Activated T-cell treated with anti-CD3 and anti-CD28 coated beads for 48 hours (primary cell): Measurements from ENCODE around the gene PRKCE.

Source experiments
- DNase-seq: peaks from one replicate; pipeline ENCODE4 v3.0.0-alpha.2; 2020; ENCODE audit warnings: low read depth

The PRKCE gene

DNA sequence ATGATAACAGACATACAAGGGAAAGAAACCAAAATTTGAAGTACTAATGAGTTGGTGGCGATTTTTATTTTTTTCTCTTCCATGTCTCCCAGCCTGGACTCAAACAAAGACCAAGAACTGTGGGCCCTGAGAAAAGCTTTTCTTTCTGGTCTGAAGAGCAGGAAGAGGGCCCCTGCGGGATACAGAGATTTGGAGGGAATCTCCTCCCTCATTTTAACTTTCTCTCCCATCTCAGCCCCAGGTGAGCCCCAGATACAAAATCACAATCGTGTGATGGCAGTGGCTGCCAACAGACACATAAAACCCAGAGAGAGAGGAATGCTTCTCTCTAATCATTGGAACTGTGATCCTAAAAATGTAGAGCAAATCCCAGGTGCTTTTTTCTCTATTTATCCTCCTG lies 19.5 kb upstream of the PRKCE start:
- no peak for DNase-seq

DNA sequence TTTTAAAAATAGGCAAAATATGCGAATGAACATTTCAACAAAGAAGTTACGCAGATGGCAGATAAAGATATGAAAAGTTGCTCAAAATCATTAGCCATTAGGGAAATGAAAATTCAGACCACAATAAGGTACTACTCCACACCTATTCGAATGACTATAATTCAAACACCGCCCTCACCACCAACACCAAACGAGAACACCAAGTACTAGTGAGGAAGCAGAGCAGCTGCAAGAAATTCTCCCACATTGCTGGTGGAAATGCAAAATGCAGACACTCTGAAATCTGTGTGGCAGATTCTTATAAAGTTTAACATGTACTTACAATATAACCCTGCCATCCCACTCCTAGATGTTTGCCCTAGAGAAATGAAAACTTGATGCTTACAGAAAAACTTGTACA lies 17.3 kb upstream of the PRKCE start:
- no peak for DNase-seq

DNA sequence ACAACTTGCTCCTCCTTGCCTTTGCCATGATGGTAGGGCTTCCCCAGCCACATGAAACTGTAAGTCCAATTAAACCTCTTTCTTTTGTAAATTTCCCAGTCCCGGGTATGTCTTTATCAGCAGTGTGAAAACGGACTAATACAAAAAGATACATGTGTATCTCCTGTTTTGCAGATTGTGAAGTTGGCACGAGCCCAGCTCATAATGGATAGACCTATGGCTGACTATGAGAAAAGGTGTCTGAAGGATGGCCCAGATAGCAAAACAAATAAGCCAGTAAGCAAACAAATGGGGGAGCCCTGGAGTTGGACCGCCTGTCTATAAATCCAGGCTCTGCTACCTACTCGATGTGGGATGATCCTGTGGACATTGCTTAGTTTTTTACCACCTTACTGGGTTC lies 15.5 kb upstream of the PRKCE start:
- DNase-seq = no peak

DNA sequence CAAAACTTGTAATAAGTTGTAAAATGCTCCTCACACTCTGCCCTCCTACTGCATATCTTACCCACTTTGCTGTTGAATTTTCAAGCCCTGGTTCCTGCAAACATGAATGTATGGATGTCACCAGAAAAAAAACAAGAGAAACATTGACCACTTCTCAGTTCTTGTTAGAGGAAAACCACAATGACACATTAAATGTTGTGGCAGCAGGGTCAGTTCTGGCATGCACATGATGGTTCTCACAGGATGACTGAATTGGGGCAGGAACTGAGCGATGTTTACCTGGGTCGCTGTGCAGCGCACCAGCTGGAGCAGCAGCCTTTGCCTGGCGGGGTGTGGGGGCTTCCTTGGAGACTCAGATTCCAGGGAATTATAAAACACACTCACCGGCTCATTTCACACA lies 14.0 kb upstream of the PRKCE start:
- no peak for DNase-seq

DNA sequence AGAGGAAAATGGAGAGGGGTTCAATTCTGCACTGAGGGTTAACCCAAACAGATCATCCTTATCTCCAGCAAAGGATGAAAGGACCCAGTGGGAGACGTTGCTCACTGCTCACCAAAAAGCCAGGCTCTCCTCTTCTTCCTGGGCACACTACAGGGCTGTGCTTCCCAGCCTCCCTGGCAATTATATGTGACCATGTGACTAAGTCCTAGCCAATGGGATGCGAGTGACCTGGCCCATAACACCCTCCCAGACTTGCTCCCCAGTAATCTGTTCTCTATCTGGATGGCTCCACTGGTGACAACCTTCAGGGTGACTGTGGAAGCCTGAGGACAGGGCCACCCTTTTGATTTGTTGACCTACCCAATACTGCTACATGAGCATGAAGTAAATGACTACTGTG lies 10.9 kb upstream of the PRKCE start:
- no peak for DNase-seq

DNA sequence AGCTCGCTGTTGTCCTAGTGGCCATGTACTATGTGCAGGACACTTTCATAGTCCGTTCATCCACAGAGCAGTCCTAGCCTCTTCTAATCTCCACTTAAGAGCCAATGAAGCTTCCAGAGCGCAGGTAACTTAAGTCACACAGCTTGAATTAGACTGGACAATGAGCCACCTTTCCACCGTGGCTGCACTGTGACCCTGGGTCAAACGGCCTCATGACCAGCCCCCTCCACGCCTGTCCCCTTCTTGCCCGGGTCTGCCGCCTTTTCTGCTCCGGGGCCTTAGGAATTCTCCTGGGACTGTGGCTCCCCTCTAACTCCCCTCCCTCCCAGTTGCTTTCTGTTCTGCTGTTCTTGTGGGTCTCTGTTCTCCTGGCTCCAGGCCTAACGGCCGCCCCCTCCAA lies 8.4 kb upstream of the PRKCE start:
- no peak for DNase-seq

DNA sequence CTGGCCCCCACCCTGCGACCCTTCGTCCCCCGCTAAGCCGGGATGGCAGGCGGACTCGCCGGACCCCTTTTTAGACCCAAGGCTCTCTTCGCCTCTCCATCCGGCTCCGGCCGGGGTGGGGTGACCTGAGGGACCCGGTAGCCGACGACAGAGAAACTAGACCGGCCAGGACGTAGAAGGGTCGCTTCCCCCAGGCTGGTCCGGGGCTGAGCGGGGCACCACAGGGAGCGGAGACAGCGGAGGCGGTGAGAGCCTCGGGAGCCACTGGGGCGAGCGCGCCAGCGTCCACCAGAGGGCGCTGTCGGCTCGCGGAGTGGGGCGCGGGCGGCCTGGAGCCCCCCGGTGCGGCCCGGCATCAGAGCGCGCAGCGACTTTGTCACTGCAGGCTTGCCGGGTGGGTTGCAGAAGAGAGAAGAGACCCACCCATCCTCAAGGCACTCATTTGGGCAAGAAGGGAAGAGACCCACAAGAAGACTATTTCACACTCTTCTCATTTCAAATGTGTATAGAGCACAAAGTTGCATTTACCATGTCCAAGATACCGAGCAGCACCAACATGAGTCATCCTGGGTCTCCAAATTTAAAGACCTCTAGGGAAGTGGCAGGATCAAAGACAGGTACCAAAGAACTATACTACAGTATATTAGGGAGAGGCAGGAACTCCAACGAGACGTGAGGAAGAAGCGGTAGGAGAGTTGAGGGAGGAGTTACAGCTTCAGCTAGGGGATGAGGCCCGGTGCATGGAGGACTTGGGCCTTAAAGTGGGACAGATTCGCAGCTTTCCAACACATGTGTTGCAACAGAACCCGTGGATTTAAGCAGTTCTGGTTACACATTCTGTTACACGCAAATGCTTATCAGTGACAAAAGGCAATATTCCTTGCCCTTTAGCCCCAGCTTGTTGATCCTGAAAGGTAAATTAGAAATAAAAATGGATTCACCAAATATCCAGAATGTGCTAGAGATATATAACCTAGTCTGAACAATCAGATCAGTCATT lies 7.6 kb upstream of the PRKCE start:
- DNase-seq = peak; percentile 77

DNA sequence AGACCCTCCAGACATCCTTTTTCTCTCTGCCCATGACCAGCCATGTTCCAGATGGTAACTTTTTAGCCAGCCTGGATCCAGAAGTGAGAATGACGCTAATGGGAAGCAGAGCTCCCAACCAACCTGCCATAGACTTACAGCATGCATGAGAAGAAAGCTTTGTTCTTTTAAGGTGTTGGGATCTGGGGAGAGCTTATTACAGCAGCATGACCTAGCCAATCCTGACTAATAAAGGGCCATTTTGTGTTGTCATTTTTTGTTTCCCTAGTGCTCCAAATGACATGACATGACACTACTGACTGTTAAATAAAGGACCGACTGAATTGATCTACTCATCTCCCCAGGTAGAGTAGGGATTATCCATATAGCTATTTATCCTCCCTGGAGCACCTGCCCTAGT lies 5.2 kb upstream of the PRKCE start:
- DNase-seq = no peak

DNA sequence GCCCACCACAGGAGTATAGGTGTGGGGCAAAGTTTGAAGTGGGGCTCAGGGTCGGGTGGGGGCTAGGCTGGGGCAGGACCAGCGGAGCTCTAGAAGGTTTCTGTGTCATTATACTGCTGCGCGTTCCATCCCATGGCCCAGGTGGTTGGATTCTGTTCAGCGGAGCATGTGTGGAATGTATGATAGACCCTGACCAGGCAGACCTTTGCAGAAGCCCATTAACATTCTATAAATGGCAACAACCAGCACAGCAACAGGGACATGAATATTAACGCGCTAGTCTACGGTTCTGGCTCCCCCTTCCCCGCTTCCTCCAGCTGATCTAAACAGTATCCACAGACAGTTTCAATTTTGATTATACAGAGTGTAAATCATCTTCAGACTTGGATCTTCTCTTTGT lies 4.1 kb upstream of the PRKCE start:
- DNase-seq = no peak

DNA sequence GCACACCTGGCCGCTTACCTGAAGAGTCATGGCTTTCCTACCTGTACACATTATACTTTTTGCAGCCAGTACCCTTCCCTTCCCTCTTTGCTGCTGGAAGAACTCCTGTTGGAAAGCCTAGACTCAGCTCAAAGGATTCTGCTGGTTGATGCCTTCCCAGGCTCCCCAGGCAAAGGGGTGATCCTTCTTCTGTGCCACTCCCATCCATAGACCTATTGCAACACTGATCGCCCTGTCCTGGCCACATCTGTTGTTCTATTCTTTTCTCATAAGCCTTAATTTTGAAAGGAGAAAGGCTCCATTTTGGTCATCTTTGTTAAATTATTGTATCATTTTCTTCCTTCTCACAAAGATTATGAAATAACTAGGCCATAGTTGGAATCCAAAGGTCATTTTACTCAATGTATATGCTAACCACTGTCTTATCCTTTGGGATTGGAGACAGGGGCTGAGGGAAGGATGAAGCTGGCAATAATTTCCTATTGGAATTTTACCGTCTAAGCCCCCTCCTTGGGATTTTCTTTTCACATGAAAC lies 3.4 kb upstream of the PRKCE start:
- DNase-seq = no peak

DNA sequence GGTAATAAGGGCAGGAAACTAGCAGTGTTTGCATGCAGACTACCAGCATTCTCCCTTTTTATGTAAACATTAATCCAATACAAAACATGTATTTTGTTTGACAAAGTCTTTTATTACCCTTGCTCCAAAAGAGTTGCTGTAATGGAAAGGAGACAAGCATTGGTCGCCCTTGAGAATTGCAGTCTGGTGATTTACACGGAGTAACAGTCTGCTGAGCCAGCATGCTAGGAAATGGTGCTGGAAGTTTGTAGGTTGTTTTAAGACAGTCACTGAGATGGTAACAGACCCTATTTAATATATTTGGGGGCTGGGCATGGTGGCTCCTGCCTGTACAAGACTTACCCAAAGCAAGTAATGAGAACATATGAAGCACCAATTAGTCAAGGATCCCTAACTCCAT lies 2.8 kb upstream of the PRKCE start:
- DNase-seq = no peak

DNA sequence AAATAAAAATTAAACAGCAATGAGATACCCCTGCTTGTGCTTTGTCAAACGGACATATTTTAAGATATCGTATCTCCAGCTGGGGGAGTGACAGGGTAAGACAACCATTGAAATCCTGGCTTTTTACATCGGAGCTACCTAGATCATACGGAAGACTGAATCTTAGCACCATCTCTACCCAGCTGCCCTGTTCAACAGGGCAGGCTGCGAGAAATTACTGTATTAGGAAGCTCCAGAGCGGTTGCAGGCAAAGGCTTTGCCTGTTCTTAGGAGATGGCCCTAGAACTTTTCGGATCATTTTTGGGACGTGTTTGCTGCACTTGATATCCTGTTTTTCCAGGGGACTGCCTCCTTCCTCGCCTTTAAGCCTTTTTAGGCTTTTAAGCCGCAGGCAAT lies 2.0 kb upstream of the PRKCE start:
- DNase-seq = no peak

DNA sequence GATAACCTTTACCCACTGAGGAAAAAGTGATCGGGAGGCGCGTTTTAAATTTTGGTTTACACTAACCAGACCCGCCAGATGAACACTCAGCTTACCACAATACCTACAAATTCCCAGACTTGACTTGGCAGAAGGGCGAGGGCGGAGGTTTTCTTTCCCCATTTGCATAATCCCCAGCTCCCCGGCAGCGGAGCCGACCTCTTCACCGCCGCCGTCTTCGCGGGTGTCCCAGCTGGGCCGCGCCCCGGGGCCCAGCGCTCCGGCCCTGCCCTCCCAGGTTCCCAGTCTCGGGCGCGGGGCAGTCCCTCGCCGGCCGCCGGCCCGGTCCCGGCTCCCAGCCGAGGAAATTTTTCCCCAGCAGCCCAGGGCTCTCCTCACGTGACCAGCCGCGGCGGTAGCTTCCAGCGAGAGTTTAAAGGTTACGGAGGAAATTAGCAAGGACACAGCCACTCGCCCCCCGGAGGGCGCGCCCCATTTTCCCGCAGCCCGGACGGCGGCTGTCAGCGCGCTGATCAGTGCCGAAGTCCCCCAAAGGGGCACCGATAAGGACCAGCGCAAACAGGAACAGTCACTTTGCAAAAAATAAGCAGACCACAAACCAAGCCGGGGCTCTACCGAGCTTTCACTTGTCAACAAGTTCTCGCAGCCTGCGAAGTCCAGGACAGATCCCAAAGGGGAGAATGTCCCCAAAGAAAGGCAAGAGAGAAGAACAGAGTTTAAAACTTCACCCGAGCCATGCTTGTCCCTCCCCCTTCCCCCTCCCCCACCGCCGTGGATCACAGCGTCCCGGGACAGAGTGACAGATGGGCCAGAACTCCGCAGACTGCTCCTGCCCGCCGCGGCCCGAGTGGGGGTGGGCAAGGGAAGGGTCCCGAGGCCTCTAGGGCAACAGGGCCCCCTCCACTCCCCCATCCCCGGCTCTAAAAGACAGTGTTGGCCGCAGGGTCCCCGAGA lies 1.3 kb upstream of the PRKCE start:
- peak; percentile 45 for DNase-seq

DNA sequence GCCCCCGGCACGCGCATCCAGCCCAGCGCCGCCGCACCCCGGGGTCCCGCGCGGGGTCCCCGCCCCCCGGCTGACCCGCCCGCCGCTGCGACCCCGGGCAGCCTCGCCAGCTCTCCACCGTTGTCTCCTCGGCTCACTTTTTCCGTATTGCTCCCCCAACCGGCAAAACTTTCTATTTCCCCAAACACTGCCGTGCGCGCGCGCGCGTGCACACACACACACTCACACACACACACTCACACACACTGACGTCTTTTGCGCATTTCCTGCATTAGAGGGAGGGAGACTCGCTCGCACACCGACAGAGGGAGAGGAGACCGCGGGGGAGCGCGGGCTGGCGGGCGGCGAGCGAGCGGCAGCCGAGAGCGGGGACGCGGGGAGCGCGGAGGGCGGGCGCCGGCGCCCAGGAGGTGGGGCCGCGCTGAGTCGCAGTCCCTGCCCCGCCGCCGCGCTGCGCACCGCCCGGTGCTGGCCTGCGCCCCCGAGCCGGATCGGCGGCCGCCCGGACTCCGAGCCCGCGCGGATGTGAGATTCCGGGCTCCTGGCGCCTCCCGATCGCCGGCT lies 542 bp upstream of the PRKCE start:
- DNase-seq = peak; percentile 87

DNA sequence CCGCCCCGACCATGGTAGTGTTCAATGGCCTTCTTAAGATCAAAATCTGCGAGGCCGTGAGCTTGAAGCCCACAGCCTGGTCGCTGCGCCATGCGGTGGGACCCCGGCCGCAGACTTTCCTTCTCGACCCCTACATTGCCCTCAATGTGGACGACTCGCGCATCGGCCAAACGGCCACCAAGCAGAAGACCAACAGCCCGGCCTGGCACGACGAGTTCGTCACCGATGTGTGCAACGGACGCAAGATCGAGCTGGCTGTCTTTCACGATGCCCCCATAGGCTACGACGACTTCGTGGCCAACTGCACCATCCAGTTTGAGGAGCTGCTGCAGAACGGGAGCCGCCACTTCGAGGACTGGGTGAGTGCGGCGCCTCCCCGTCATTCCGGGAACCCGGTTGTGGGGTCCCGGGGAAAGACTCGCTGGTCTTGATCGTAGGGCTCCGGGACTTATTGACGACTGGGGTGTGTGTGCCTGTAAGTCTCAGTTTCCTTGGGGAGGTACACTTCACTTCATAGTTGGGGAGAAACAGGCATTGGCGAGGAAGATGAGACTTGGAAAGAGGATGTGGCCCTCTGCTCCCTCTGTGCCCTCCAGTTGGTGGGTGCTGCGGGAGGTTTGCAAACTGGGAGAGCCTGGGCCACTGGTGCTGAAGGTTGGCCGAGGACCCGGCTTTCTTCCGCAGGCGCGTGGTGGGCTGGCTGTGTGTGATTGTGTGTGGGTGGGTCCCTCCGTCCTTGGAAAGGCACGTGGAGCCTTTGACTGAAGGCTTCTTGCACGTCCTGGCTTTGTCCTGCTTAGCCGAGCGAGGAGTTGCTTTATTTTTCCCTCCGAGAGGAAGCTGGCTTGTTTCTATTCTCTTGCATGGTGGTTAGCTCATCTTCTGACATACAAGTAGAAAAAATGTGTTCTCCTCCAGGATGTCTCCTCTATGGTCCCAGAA lies 886 bp downstream of the PRKCE start:
- peak; percentile 23 for DNase-seq

DNA sequence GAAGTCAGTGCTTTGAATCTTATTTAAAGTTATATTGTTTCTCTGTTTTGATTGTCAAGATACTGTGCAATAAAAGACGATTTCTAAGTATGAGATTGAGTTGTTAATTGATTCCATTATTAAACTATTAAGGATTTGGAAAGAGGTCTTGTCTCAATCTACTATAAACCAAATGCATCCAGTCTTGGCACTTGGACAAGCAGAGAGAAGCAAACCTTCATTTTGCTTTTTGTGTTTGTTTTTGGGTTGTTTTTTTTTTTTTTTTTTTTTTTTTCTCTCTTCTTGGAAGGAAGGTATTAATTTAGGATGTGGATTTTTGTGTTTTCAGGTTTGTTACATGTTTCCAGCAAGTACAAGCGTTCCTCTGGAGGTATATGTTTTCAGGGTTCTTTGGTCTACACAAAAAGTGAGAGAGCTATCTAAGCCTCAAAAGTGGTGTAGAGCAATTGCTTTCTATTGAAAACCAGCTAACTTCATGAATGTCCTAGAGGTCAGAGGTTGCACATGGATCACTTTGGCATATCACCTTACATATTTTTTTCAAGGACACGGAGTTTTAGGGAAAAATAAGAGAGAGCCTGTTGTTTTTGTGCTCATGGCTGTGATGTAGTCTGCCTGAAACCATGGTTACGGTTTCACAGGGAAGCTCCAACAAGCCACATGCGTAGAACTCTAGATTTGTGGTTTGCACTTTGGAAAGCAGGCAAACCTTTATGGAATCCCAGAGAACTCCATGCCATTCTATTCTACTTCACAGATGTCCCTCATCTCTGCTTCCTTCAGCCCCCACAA lies 1.8 kb downstream of the PRKCE start:
- no peak for DNase-seq

DNA sequence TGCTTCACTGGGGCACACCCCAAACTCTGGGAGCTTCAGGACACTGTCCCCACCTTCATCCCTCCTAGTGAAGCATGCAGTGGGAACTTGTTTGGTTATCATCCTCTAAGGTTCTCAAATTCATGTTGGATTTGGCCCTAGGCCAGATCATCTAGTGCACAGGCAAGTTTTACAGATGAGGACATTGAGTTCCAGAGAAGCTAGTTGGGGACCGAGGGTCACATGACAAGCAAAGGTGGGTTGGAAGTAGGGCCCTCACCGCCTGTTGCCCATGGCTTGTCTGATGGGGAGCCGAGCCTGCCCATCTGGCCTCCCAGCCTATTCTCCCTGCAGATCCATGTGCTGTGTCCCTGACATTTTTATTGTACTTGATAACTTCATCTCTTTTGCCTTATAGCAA lies 2.8 kb downstream of the PRKCE start:
- DNase-seq = no peak

DNA sequence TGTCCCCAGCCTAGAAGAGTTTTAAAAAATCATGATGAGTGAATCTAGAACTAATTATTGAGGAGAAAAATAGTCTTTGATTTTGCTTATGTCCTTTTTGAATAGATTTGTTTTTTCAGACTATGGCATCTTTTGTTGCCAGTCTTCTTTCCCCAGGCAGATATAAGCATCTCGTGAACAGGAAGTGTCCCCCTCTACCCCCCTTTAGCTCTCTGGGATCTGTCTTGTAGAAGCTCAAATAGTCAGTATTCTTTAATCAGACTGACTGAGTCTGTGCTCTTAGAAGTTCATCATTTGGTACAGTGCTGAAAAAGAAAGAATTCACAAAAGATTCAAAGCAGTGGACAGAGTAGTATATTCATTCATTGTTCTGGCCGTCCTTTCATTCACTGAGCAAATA lies 10.4 kb downstream of the PRKCE start:
- no peak for DNase-seq

DNA sequence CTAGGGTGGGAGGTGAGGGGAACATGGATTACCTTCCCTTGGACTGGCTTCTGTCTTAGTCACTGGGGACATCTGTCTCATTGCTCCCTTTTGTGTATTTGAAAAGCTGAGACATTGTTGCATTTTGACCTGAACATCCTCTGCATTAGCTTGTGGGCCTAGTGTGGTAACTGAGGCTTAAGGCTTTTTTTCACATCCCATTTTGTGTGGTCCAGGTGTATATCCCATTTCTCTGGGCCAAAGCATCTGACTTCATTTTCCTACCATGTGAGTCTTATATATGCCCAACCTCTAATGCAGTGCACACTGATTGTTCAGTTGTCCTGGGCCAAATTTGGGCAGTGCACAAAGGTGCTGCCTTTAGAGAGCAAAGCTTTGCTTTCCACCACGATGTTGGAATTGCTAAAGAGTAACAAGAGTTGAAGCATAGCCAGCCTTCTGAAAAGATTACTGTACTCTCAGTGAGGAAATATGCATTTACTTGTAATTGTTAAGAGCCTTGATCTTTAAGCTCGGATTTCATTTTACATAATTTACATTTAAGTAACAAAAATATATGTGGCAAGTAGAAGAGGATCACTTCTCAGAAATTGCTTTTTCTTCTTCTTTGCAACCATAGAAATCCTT lies 13.3 kb downstream of the PRKCE start:
- no peak for DNase-seq

DNA sequence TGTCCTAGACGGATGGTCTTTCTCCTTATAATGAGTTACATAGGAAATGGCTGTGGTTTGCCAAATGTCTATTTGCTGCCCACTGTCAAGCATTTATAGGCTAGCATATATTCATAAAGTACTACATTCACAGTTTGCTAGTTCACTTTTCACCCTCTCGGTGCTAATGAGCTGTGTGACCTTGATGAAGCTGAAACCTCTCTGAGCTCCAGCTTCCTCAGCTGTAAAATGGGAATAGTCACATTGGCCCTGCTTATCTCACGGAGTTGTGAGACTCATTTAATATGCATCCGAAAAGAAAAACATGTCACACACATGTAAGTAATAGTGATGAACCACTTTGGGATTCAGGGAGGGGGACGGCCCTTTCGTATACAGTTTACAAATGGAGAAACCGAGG lies 17.0 kb downstream of the PRKCE start:
- no peak for DNase-seq
